Endothelial cell of umbilical vein (primary cell): ENCODE data around the gene SMARCC1. TPM values are rescaled to one million over a fixed set of nuclear protein-coding genes. Genes with fewer than 3 reads are reported as not detected.
"Not testable (repeated sequence)": the region's sequence is repeated elsewhere in the genome, so short reads cannot be mapped to it uniquely, and the experiment has no call there.

Experiments used
- BruUV-seq: library from RNA; stranded (reverse); fragments of 400-500 nt; replicated peaks from 2 replicates; lab custom pipeline; 2021; lab: Mats Ljungman, UMichigan
- CTCF ChIA-PET: fragments of 300-600, 350-600 bp; sonication (Branson Sonifier 250); formaldehyde crosslinking; loops from one replicate; lab custom pipeline; 2021; ENCODE audit warnings: antibody characterized with exemption, inconsistent platforms; lab: Charles Lee
- POLR2A ChIA-PET: fragments of 300-600, 350-600 bp; sonication (Branson Sonifier 250); formaldehyde crosslinking; loops from one replicate; lab custom pipeline; 2021; ENCODE audit warnings: antibody characterized with exemption, inconsistent platforms; lab: Charles Lee
- DNase-seq: peaks from one replicate; pipeline ENCODE4 v3.0.0-alpha.2; 2011; ENCODE audit warnings: low read depth, low spot score
- FAIRE-seq: peaks from 2 replicates; lab custom pipeline; 2011; peaks lifted over from hg19 to GRCh38; lab: Jason Lieb, UNC
- H2AFZ ChIP-seq: 2 replicates; pipeline ENCODE4 v1.6.0; 2012; ENCODE audit warnings: low read depth, low read length, control low read depth, inconsistent platforms
- H3K27ac ChIP-seq: 2 replicates; pipeline ENCODE4 v1.5.1; 2011; ENCODE audit warnings: low read depth, mild to moderate bottlenecking, control low read depth, low read length, moderate library complexity; ENCODE audit not compliant: insufficient read depth
- H3K27me3 ChIP-seq, 2 experiments: 2 replicates each; pipeline versions ENCODE4 v1.6.0 to v1.6.1; 2011; ENCODE audit warnings: low read length in 2 of 2, mixed read lengths in 1 of 2; ENCODE audit not compliant: control insufficient read depth in 2 of 2, insufficient read depth in 2 of 2
- H3K36me3 ChIP-seq, 2 experiments: 2 replicates in 1 of 2; 3 replicates in 1 of 2; pipeline ENCODE4 v1.5.1; 2011; ENCODE audit warnings: low read length in 2 of 2, mild to moderate bottlenecking in 1 of 2, moderate library complexity in 1 of 2; ENCODE audit not compliant: control insufficient read depth in 2 of 2, insufficient read depth in 2 of 2; ENCODE audit errors: extremely low read depth in 1 of 2
- H3K4me1 ChIP-seq: 3 replicates; pipeline ENCODE4 v1.5.1; 2011; ENCODE audit warnings: mild to moderate bottlenecking, low read length; ENCODE audit not compliant: control insufficient read depth, insufficient read depth; ENCODE audit errors: extremely low read depth
- H3K4me2 ChIP-seq: 2 replicates; pipeline ENCODE4 v1.6.1; 2011; ENCODE audit warnings: low read length, control low read depth, mixed read lengths; ENCODE audit not compliant: insufficient read depth
- H3K4me3 ChIP-seq, 3 experiments: fragments of 200-600 bp in 1 of 3; sonication (generic), shearing (Covaris generic) in 1 of 3; replicated peaks in 1 of 3; 2 replicates each; pipeline ENCODE4 v1.5.1; 2011 to 2016; ENCODE audit warnings: control low read depth in 3 of 3, low read length in 3 of 3, mild to moderate bottlenecking in 2 of 3, inconsistent platforms in 1 of 3, low read depth in 1 of 3, moderate library complexity in 1 of 3; ENCODE audit not compliant: insufficient read depth in 1 of 3
- H3K79me2 ChIP-seq: 2 replicates; pipeline ENCODE4 v1.6.0; 2012; ENCODE audit warnings: low read length, inconsistent platforms; ENCODE audit not compliant: control insufficient read depth, insufficient read depth
- H3K9ac ChIP-seq: replicated peaks from 2 replicates; pipeline ENCODE3; 2011; ENCODE audit warnings: low read length, control low read depth; ENCODE audit not compliant: insufficient read depth; ENCODE audit errors: extremely low read depth
- H3K9me1 ChIP-seq: replicated peaks from 3 replicates; pipeline ENCODE4 v1.6.0; 2011; ENCODE audit warnings: mild to moderate bottlenecking, low read length; ENCODE audit not compliant: control insufficient read depth, insufficient read depth; ENCODE audit errors: extremely low read depth
- H3K9me3 ChIP-seq: replicated peaks from 2 replicates; pipeline ENCODE4 v1.5.1; 2012; ENCODE audit warnings: low read length, inconsistent platforms; ENCODE audit not compliant: control insufficient read depth, insufficient read depth
- H4K20me1 ChIP-seq: replicated peaks from 2 replicates; pipeline ENCODE3; 2011; ENCODE audit warnings: mild to moderate bottlenecking, low read length; ENCODE audit not compliant: control insufficient read depth, insufficient read depth; ENCODE audit errors: extremely low read depth
- GATA2 ChIP-seq: IDR thresholded peaks from 2 replicates; pipeline ENCODE4 v1.7.0; 2011; ENCODE audit warnings: low read depth, mild to moderate bottlenecking, moderate library complexity, mixed read lengths, low read length; ENCODE audit not compliant: insufficient read length, insufficient read depth
- POLR2A ChIP-seq: IDR thresholded peaks from 2 replicates; pipeline ENCODE4 v1.6.1; 2012; ENCODE audit warnings: low read depth, mild to moderate bottlenecking, control low read depth, low read length
- dilution Hi-C: fragments of 300-500 bp; cut with MboI; formaldehyde crosslinking; loops from one replicate; pipeline ENCODE4 v1.15.0; 2019; ENCODE audit warnings: low sequenced_read_pairs; ENCODE audit not compliant: extremely low pct_ligation_motif_present
- intact Hi-C: fragments of 100-400 bp; cut with micrococcal nuclease; formaldehyde crosslinking; loops from one replicate; pipeline ENCODE4 v1.10.0; 2022
- polyA plus RNA-seq, 4 experiments: library from polyadenylated mRNA; depleted of rRNA in 3 of 4; stranded (reverse) in 3 of 4; unstranded in 1 of 4; fragments of >200 nt; gene quantifications; 2 replicates each; pipeline versions ENCODE4 v1.2.1 to v1.2.3, GENCODE V29; 2011 to 2012; ENCODE audit warnings: missing spikeins in 1 of 4
- total RNA-seq: library from RNA; stranded (reverse); gene quantifications from 2 replicates; pipeline ENCODE4 v1.2.3, GENCODE V29; 2021
- TF ChIP-seq, protein P1 (sequence below), 2 donors: IDR thresholded peaks; 1 replicate in 1 of 2; 2 replicates in 1 of 2; pipeline ENCODE4 v1.5.1; 2011; ENCODE audit warnings: low read length in 2 of 2, mild to moderate bottlenecking in 2 of 2, moderate library complexity in 2 of 2, control low read depth in 1 of 2, inconsistent platforms in 1 of 2, low read depth in 1 of 2; ENCODE audit not compliant: insufficient read depth in 1 of 2; ENCODE audit errors: extremely low read depth in 1 of 2
- TF ChIP-seq, protein P2 (sequence below): IDR thresholded peaks from 2 replicates; pipeline ENCODE4 v1.6.1; 2011; ENCODE audit not compliant: insufficient read depth, insufficient read length

SMARCC1 gene
- total and polyA plus RNA-seq, 2 donors (not counting 3 experiments of a cell fraction or from before 2014, with no cell fraction given), result 23.0 to 138 TPM

DNA sequence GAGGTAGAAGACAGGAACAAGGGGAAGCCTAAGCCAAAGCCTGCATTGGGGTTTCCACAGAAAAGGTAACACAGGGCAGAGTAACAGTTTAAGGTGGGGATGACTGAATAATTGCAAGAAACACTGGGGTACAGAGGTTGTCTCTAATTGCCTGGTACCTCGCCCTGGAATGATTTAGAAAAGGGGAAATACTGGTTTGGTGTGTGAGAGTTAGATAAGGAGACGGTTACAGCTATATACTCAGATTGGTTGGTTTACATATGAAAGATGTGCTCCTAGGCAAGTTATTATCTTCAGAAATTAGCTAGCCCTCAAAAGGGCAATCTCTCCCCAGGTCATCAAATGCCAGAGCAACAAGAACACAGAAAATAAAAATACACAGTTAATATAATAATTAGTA is 58.8 kb downstream of the SMARCC1 start:
- Histone ChIP-seq H3K4me2 (no peak overlapping the region), H3K27me3 (no peaks in the 10 kb centered on the region), H3K9me1 (no peaks in the 10 kb centered on the region), H4K20me1 (no peaks in the 10 kb centered on the region), H3K4me1 (no peaks in the 10 kb centered on the region), H3K36me3 (peaks cover 5 to 8% of the 10 kb centered on the region in 2 experiments), H3K79me2 (peaks cover 11% of the 10 kb centered on the region), H3K4me3 (no peak overlapping the region), H2AFZ (no peak overlapping the region), H3K27ac (no peak overlapping the region), H3K9ac (no peak overlapping the region), H3K9me3 (no peaks in the 10 kb centered on the region)
- no peak for TF ChIP-seq POLR2A
- TF ChIP-seq, protein P1, sequence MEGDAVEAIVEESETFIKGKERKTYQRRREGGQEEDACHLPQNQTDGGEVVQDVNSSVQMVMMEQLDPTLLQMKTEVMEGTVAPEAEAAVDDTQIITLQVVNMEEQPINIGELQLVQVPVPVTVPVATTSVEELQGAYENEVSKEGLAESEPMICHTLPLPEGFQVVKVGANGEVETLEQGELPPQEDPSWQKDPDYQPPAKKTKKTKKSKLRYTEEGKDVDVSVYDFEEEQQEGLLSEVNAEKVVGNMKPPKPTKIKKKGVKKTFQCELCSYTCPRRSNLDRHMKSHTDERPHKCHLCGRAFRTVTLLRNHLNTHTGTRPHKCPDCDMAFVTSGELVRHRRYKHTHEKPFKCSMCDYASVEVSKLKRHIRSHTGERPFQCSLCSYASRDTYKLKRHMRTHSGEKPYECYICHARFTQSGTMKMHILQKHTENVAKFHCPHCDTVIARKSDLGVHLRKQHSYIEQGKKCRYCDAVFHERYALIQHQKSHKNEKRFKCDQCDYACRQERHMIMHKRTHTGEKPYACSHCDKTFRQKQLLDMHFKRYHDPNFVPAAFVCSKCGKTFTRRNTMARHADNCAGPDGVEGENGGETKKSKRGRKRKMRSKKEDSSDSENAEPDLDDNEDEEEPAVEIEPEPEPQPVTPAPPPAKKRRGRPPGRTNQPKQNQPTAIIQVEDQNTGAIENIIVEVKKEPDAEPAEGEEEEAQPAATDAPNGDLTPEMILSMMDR (IDR thresholded peaks at IDR 0.05; ENCODE audit: extremely low read depth in 1 of 2, insufficient read depth in 1 of 2, low read depth in 1 of 2, low read length in 2 of 2), result no peak
- TF ChIP-seq, protein P2, sequence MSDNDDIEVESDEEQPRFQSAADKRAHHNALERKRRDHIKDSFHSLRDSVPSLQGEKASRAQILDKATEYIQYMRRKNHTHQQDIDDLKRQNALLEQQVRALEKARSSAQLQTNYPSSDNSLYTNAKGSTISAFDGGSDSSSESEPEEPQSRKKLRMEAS, result no peak
- TF ChIP-seq GATA2, result no peak
- POLR2A ChIA-PET, result interaction anchor here (0.6 to 0.7 kb wide), 2 partner anchors 102 kb away, joined by 3 to 7 read pairs; no protein-coding TSS in a partner anchor
- CTCF ChIA-PET, result interaction anchor here (1.4 to 1.6 kb wide), 2 partner anchors 9 to 17 kb away, joined by 4 to 5 read pairs; no protein-coding TSS in a partner anchor
- BruUV-seq, result no TSS peak
- intact Hi-C loops (no loop called here), dilution Hi-C loops (no loop called here)
- DNase-seq (no peak), FAIRE-seq (no peak)

DNA sequence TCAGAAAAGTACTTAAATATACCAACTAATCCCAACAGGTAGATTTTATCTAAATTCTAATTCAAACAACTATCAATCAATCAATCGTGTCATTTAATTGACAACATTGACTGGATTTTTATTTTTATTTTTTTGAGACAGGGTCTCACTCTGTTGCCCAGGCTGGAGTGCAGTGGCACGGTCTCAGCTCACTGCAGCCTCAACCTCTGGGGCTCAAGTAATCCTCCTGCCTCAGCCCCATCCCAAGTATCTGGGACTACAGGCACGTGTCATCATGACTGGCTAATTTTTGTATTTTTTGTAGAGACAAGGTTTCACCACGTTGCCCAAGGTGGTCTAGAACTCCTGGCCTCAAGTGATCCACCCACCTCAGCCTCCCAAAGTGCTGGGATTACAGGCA is 64.2 kb downstream of the SMARCC1 start:
- DNase-seq, H3K4me3 ChIP-seq, H3K9me1 ChIP-seq, H4K20me1 ChIP-seq, POLR2A ChIA-PET, H2AFZ ChIP-seq, H3K9me3 ChIP-seq, H3K27me3 ChIP-seq, FAIRE-seq, dilution Hi-C loops, H3K4me2 ChIP-seq, H3K27ac ChIP-seq, intact Hi-C loops, BruUV-seq, CTCF ChIA-PET, H3K9ac ChIP-seq: not testable (repeated sequence)
- Histone ChIP-seq H3K36me3 (peaks cover 7 to 11% of the 10 kb centered on the region in 2 experiments), H3K79me2 (peaks cover 13% of the 10 kb centered on the region), H3K4me1 (peaks cover 12% of the 10 kb centered on the region)
